ENCODE results near the gene VCAN. TPM values are rescaled to one million over a fixed set of nuclear protein-coding genes. Genes with fewer than 3 reads are reported as not detected.

VCAN gene
- total RNA-seq, 1 donor from 2014 or later = 431 TPM

DNA sequence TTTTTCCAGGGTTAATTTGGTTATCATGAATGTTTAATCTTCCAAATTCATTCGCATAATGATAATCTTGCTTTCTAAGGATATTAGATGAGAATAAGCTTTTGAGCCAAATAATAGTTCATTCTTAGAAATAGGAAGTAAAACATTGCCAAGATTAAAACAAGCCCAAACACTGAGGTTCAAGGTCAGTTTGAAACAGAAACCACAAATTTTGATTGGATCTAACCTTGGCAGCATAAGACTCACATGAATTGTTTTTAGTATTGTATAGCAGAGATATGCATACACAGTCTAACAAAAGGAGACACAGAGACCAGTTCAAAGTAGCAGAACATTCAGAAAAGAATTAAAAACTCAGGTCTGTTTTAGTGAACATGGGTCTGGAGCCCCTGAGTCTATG lies 43.4 kb upstream of the VCAN start:
- no peak overlapping the region for H3K27ac ChIP-seq (ENCODE audit: low read depth, low read length)
- no peaks in the 10 kb centered on the region for H4K20me1 ChIP-seq (ENCODE audit: insufficient read depth, low read length)
- Mint-ChIP-seq H3K4me1 (ENCODE audit: low read depth, unreplicated experiment) (no peaks in the 10 kb centered on the region), H3K36me3 (ENCODE audit: low read depth, unreplicated experiment) (no peaks in the 10 kb centered on the region), H3K27me3 (ENCODE audit: low read depth, unreplicated experiment) (no peaks in the 10 kb centered on the region), H3K27ac (ENCODE audit: unreplicated experiment) (no peak overlapping the region), H3K9me3 (ENCODE audit: unreplicated experiment) (no peaks in the 10 kb centered on the region), H3K4me3 (ENCODE audit: unreplicated experiment) (no peak overlapping the region)
- H3K27me3 ChIP-seq (ENCODE audit: insufficient read depth, low read length) = no peaks in the 10 kb centered on the region
- no peak overlapping the region for H3K9ac ChIP-seq (ENCODE audit: low read length)
- no peaks in the 10 kb centered on the region for H3K4me1 ChIP-seq (ENCODE audit: insufficient read depth, low read length)
- H2AFZ ChIP-seq (ENCODE audit: low read depth, low read length) = no peak overlapping the region
- TF ChIP-seq EZH2 (IDR thresholded peaks at IDR 0.05; ENCODE audit: insufficient read depth, low read length) = no peak
- no peak for TF ChIP-seq CTCF (IDR thresholded peaks at IDR 0.05; ENCODE audit: insufficient read depth, low read depth, low read length)
- no peaks in the 10 kb centered on the region for H3K9me3 ChIP-seq (ENCODE audit: insufficient read depth, low read depth, low read length)
- no peaks in the 10 kb centered on the region for H3K36me3 ChIP-seq (ENCODE audit: insufficient read depth, low read length)
- no peak overlapping the region for H3K4me3 ChIP-seq (ENCODE audit: insufficient read depth, low read depth, low read length)
- no peaks in the 10 kb centered on the region for H3K79me2 ChIP-seq (ENCODE audit: insufficient read depth, low read length)
- FAIRE-seq (no peak), DNase-seq (ENCODE audit: low read depth) (no peak)
- no peak overlapping the region for H3K4me2 ChIP-seq (ENCODE audit: low read length)

DNA sequence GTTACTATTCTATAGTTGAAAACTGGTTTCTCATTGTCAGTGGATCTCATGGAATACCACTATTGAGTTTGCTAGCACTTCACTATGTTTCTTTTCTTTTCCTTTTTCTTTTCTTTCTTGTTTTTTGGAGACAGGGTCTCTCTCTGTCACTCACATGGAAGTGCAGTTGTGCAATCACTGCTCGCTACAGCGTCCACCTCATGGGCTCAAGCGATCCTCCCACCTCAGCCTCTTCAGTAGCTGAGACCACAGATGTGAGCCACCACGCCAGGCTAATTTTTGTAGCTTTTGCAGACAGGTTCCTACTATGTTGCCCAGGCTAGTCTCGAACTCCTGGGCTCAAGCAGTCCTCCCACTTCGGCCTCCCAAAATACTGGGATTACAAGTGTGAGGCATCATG lies 42.7 kb upstream of the VCAN start:
- Mint-ChIP-seq H3K27me3 (ENCODE audit: low read depth, unreplicated experiment) (no peaks in the 10 kb centered on the region), H3K27ac (ENCODE audit: unreplicated experiment) (no peak overlapping the region)
- FAIRE-seq = no peak

More for the DNA sequence above, 42.7 kb upstream of the VCAN start:
- H3K4me3 Mint-ChIP-seq (ENCODE audit: unreplicated experiment) = no peak overlapping the region
- TF ChIP-seq EZH2 (IDR thresholded peaks at IDR 0.05; ENCODE audit: insufficient read depth, low read length) = no peak
- TF ChIP-seq CTCF (IDR thresholded peaks at IDR 0.05; ENCODE audit: insufficient read depth, low read depth, low read length) = no peak
- Histone ChIP-seq H3K4me2 (ENCODE audit: low read length) (no peak overlapping the region), H3K9me3 (ENCODE audit: insufficient read depth, low read depth, low read length) (no peaks in the 10 kb centered on the region), H3K27me3 (ENCODE audit: insufficient read depth, low read length) (no peaks in the 10 kb centered on the region), H3K79me2 (ENCODE audit: insufficient read depth, low read length) (no peaks in the 10 kb centered on the region), H4K20me1 (ENCODE audit: insufficient read depth, low read length) (no peaks in the 10 kb centered on the region), H2AFZ (ENCODE audit: low read depth, low read length) (no peak overlapping the region), H3K27ac (ENCODE audit: low read depth, low read length) (no peak overlapping the region), H3K36me3 (ENCODE audit: insufficient read depth, low read length) (no peaks in the 10 kb centered on the region), H3K4me1 (ENCODE audit: insufficient read depth, low read length) (no peaks in the 10 kb centered on the region), H3K9ac (ENCODE audit: low read length) (no peak overlapping the region), H3K4me3 (ENCODE audit: insufficient read depth, low read depth, low read length) (no peak overlapping the region)
- H3K36me3 Mint-ChIP-seq (ENCODE audit: low read depth, unreplicated experiment) = no peaks in the 10 kb centered on the region
- no peaks in the 10 kb centered on the region for H3K4me1 Mint-ChIP-seq (ENCODE audit: low read depth, unreplicated experiment)
- no peaks in the 10 kb centered on the region for H3K9me3 Mint-ChIP-seq (ENCODE audit: unreplicated experiment)
- no peak for DNase-seq (ENCODE audit: low read depth)

Data from astrocyte (in vitro differentiated cells and primary cell).